Measurements from ENCODE around the gene NINJ1.

DNA sequence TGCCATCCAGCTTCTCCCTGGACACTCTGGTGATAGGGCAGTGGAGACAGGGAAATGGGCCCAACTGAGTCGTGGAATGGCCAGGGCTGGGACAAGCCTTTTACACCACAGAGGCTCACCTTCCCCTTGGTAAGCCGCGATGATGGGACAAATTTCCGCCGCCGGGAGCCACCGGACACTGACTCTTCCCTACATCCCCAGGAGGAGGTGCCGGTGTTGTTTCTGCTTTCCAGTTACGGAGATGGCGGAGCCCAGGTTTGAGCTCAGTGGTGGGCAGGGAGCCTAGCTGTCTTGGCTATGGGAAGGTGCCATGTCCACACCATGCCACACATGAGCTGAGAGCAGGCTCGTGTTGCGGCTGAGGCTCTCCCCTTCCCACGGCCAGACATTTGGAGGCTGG, 30.0 kb upstream of the NINJ1 start:
- TF ChIP-seq, protein P1, sequence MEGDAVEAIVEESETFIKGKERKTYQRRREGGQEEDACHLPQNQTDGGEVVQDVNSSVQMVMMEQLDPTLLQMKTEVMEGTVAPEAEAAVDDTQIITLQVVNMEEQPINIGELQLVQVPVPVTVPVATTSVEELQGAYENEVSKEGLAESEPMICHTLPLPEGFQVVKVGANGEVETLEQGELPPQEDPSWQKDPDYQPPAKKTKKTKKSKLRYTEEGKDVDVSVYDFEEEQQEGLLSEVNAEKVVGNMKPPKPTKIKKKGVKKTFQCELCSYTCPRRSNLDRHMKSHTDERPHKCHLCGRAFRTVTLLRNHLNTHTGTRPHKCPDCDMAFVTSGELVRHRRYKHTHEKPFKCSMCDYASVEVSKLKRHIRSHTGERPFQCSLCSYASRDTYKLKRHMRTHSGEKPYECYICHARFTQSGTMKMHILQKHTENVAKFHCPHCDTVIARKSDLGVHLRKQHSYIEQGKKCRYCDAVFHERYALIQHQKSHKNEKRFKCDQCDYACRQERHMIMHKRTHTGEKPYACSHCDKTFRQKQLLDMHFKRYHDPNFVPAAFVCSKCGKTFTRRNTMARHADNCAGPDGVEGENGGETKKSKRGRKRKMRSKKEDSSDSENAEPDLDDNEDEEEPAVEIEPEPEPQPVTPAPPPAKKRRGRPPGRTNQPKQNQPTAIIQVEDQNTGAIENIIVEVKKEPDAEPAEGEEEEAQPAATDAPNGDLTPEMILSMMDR (IDR thresholded peaks at IDR 0.05) = no peak
- TF ChIP-seq ZFX (IDR thresholded peaks at IDR 0.05; ENCODE audit: borderline replicate concordance) = no peak

Data from 22Rv1 (cell line).